ENCODE results near the gene BANP. TPM values are rescaled to one million over a fixed set of nuclear protein-coding genes. Genes with fewer than 3 reads are reported as not detected.

The BANP gene
- total and polyA plus RNA-seq, 12 donors, result 10.4 to 29.8 (median 21.7) TPM

- H3K27ac ChIP-seq, result no peak overlapping the region
- no peaks in the 10 kb centered on the region for H3K4me1 ChIP-seq (replicated peaks in 1 of 2)
- H3K27me3 ChIP-seq, result no peaks in the 10 kb centered on the region
- intact Hi-C loops (cut with DNase I), result no loop called here
- DNase-seq, result no peak
- H3K36me3 ChIP-seq (replicated peaks in 1 of 2), result peaks cover 0 to 3% of the 10 kb centered on the region in 2 donors
- no peaks in the 10 kb centered on the region for H3K9me3 ChIP-seq (replicated peaks in 1 of 3)
- H3K4me3 ChIP-seq, result no peak overlapping the region
- TF ChIP-seq POLR2A (IDR thresholded peaks at IDR 0.05), result no peak
- no peak for TF ChIP-seq CTCF (IDR thresholded peaks at IDR 0.05)
- 86 to 95% (median 95%) methylated on average over 10 to 18 of the region's 18 CpGs for WGBS, 4 donors
These were observed 94.6 kb downstream of the BANP start for GRCh38 chr16:88045820-88046303.

GRCh38 chr16:88047462-88047861 lies 96.2 kb downstream of the BANP start:
- Histone ChIP-seq H3K27ac (no peak overlapping the region), H3K4me1 (replicated peaks in 1 of 2) (no peaks in the 10 kb centered on the region), H3K27me3 (no peaks in the 10 kb centered on the region), H3K4me3 (no peak overlapping the region), H3K9me3 (replicated peaks in 1 of 3) (no peaks in the 10 kb centered on the region), H3K36me3 (replicated peaks in 1 of 2) (peaks cover 0 to 3% of the 10 kb centered on the region in 2 donors)
- no peak for DNase-seq
- intact Hi-C loops (cut with DNase I), result no loop called here
- 89 to 96% (median 93%) methylated on average over 3 of the region's 3 CpGs for WGBS, 4 donors
- no peak for TF ChIP-seq CTCF (IDR thresholded peaks at IDR 0.05)
- no peak for TF ChIP-seq POLR2A (IDR thresholded peaks at IDR 0.05)

- peaks cover 0 to 3% of the 10 kb centered on the region in 2 donors for H3K36me3 ChIP-seq (replicated peaks in 1 of 2)
- no peaks in the 10 kb centered on the region for H3K9me3 ChIP-seq (replicated peaks in 1 of 3)
- no peaks in the 10 kb centered on the region for H3K4me1 ChIP-seq (replicated peaks in 1 of 2)
- no peak for DNase-seq
- no peaks in the 10 kb centered on the region for H3K27me3 ChIP-seq
- no peak for TF ChIP-seq POLR2A (IDR thresholded peaks at IDR 0.05)
- TF ChIP-seq CTCF (IDR thresholded peaks at IDR 0.05), result no peak
- H3K4me3 ChIP-seq, result no peak overlapping the region
- H3K27ac ChIP-seq, result no peak overlapping the region
- intact Hi-C loops (cut with DNase I), result no loop called here
- 75 to 95% (median 86%) methylated on average over 15 of the region's 15 CpGs for WGBS, 4 donors
These were observed 97.8 kb downstream of the BANP start for GRCh38 chr16:88048985-88049384.

DNA sequence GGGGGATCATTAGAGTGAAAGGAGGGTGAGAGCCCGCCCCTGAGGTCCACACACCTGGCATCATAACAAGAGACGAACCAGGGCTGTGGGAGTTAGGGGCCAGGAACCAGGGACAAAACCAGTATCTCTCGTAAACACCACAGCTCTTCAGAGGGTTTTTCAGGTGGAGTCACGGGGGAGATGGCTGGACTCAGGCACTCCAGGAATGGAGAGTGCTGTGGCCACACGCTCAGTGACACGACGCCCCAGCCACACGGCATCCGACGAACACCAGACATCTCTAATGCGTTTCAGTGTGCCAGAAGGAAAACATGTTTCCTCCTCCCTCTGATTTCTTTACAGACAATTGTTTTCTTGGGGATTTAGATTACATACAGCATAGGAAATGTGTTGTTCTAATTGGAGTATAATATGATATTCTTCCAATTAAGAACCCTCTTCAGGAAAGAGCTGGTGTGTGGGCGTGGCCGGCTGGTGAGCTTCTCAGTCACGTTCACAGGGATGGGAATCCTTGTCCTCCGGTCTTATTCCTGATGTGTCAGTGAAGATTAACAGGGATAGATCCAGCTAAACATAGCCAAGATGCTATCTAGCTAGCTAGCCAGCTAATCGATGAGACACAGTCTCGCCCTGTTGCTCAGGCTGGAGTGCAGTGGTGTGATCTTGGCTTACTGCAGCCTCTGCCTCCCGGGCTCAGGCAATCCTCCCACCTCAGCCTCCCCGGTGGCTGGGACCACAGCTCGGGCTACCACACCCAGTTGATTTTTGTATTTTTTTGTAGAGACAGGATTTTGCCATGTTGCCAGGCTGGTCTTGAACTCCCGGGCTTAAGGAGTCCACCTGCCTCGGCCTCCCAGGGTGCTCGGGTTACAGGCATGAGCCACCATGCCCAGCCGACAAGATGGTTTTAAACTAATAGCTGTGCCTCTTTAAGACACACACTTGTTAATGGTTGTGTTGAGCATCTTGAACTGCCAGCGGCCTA lies 98.6 kb downstream of the BANP start:
- Histone ChIP-seq H3K27ac (no peak overlapping the region), H3K27me3 (no peaks in the 10 kb centered on the region), H3K36me3 (replicated peaks in 1 of 2) (peaks cover 0 to 3% of the 10 kb centered on the region in 2 donors), H3K9me3 (replicated peaks in 1 of 3) (no peaks in the 10 kb centered on the region), H3K4me1 (replicated peaks in 1 of 2) (peaks cover 0 to 4% of the 10 kb centered on the region in 2 donors), H3K4me3 (no peak overlapping the region)
- intact Hi-C loops (cut with DNase I), result no loop called here
- no peak for DNase-seq
- TF ChIP-seq CTCF (IDR thresholded peaks at IDR 0.05), result no peak
- no peak for TF ChIP-seq POLR2A (IDR thresholded peaks at IDR 0.05)
- WGBS, 4 donors, result 90 to 95% (median 93%) methylated on average over 22 to 25 of the region's 25 CpGs
